NCI-H2081 treated with DMSO at 0.1 percent for 48 hours (cell line): ENCODE data around the gene CDC27.
"Not testable (repeated sequence)": the region's sequence is repeated elsewhere in the genome, so short reads cannot be mapped to it uniquely, and the experiment has no call there.

Experiments used
- DNase-seq: peaks from one replicate; lab custom pipeline; 2025; lab: John Stamatoyannopoulos, UW

CDC27 gene

GRCh38 chr17:47188876-47189731 lies at the start of gene CDC27:
Gene CDC27 (minus strand): TSS chr17:47189295. CDS start chr17:47189172, 123 bp downstream.
- DNase-seq = peak; percentile 97

GRCh38 chr17:47238321-47239010 lies 49.4 kb upstream of the CDC27 start:
- no peak for DNase-seq

- DNase-seq = no peak
Observed at GRCh38 chr17:47237841-47238240, 48.7 kb upstream of the CDC27 start.

GRCh38 chr17:47235923-47236322 lies 46.8 kb upstream of the CDC27 start:
- DNase-seq = no peak

- DNase-seq = no peak
Observed at GRCh38 chr17:47235506-47235905, 46.4 kb upstream of the CDC27 start.

GRCh38 chr17:47232465-47232864 lies 43.4 kb upstream of the CDC27 start:
- DNase-seq = no peak

- DNase-seq = no peak
Observed at GRCh38 chr17:47231866-47232265, 42.8 kb upstream of the CDC27 start.

GRCh38 chr17:47231334-47231733 lies 42.2 kb upstream of the CDC27 start:
- DNase-seq = no peak

GRCh38 chr17:47230864-47231263 lies 41.8 kb upstream of the CDC27 start:
- no peak for DNase-seq

- peak; percentile 36 for DNase-seq
Observed at GRCh38 chr17:47229535-47230443, 40.7 kb upstream of the CDC27 start.

GRCh38 chr17:47227862-47228261 lies 38.8 kb upstream of the CDC27 start:
- no peak for DNase-seq

GRCh38 chr17:47225911-47226688 lies 37.0 kb upstream of the CDC27 start:
- DNase-seq = no peak

GRCh38 chr17:47225436-47225858 lies 36.4 kb upstream of the CDC27 start:
- DNase-seq = no peak

GRCh38 chr17:47224966-47225365 lies 35.9 kb upstream of the CDC27 start:
- DNase-seq = no peak

GRCh38 chr17:47224077-47224476 lies 35.0 kb upstream of the CDC27 start:
- DNase-seq = not testable (repeated sequence)

- DNase-seq = no peak
Observed at GRCh38 chr17:47223460-47223859, 34.4 kb upstream of the CDC27 start.

- DNase-seq = no peak
Observed at GRCh38 chr17:47223007-47223406, 33.9 kb upstream of the CDC27 start.

GRCh38 chr17:47222047-47222446 lies 33.0 kb upstream of the CDC27 start:
- no peak for DNase-seq

- no peak for DNase-seq
Observed at GRCh38 chr17:47221154-47221553, 32.1 kb upstream of the CDC27 start.

GRCh38 chr17:47220531-47220999 lies 31.5 kb upstream of the CDC27 start:
- no peak for DNase-seq
